ENCODE data around the gene CD300H.

GRCh38 chr17:74549343-74549742 lies 18.0 kb downstream of the CD300H start:
- no peak for TF ChIP-seq CTCF (conservative IDR thresholded peaks at IDR 0.05; ENCODE audit: low read length)
- no peak for TF ChIP-seq EZH2phosphoT487 (IDR thresholded peaks at IDR 0.05; ENCODE audit: borderline replicate concordance)

Data from Loucy (cell line).